ENCODE results near the gene JPT1.

DNA sequence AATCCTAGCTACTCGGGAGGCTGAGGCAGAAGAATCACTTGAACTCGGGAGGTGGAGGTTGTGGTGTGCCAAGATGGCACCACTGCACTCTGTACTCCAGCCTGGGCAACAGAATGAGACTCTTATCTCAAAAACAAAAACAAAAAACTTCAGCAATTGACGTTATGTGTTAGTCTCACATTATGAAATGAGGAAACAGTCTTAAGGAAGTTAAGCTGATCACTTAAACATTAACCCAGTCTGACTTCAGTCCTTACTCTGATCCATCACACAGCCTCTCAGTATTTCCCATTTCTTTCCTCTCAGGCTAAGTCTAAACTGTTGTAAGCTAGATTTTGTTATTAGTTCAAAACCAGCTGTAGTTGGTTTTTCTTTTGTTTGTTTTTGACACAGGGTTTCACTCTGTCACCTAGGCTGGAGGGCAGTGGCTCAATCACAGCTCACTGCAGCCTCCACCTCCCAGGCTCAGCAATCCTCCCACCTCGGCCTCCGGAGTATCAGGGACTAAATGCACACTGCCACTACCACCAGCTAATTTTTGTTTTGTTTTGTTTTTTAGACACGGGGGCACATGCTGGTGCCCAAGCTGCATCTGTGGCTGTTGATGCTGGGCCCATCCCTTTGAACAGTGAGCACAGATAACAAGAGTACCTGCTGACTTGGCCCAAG, 6.3 kb downstream of the JPT1 start:
- TF ChIP-seq CTCF (IDR thresholded peaks at IDR 0.05; ENCODE audit: borderline replicate concordance, extremely low read depth, low read length, poor library complexity, severe bottlenecking) (no peak), EZH2 (IDR thresholded peaks at IDR 0.05; ENCODE audit: borderline replicate concordance, low read depth, low read length, severe bottlenecking) (no peak)
